Measurements from ENCODE around the gene ATXN1. TPM values are rescaled to one million over a fixed set of nuclear protein-coding genes. Genes with fewer than 3 reads are reported as not detected.

The ATXN1 gene
- total RNA-seq, 1 donor from 2014 or later: 33.7 TPM

DNA sequence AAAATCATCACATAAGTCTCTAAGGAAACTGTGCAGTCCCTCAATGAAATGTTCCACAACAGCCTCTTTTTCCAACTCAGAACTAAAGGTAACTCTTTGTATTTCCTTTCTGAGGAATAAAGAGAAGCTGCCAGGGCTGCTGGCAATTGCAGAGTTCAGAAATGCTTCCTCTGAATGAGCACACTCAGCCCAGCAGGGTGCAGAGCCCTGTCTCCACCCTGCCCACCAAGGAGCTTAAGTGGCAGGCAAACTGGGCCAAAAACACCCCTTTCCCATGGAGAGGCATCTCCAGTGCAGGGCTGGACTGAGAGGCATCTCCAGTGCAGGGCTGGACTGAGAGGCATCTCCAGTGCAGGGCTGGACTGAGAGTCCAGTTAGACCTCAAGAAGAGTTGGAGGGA is 267.5 kb downstream of the ATXN1 start:
- peaks cover 10% of the 10 kb centered on the region for H3K4me1 Mint-ChIP-seq (ENCODE audit: unreplicated experiment)
- TF ChIP-seq CTCF (conservative IDR thresholded peaks at IDR 0.05): no peak
- no peak overlapping the region for H3K27ac Mint-ChIP-seq
- no peak for DNase-seq (ENCODE audit: extremely low spot score, unreplicated experiment)
- H3K9me3 Mint-ChIP-seq: no peaks in the 10 kb centered on the region
- peaks cover 4% of the 10 kb centered on the region for H3K36me3 Mint-ChIP-seq
- no peak overlapping the region for H3K4me3 Mint-ChIP-seq
- H3K27me3 Mint-ChIP-seq: no peaks in the 10 kb centered on the region

- DNase-seq (ENCODE audit: extremely low spot score, unreplicated experiment): no peak
- no peaks in the 10 kb centered on the region for H3K27me3 Mint-ChIP-seq
- H3K36me3 Mint-ChIP-seq: peaks cover under 1% of the 10 kb centered on the region
- H3K4me1 Mint-ChIP-seq (ENCODE audit: unreplicated experiment): peaks cover 16% of the 10 kb centered on the region
- no peaks in the 10 kb centered on the region for H3K9me3 Mint-ChIP-seq
- H3K4me3 Mint-ChIP-seq: no peak overlapping the region
- TF ChIP-seq CTCF (conservative IDR thresholded peaks at IDR 0.05): no peak
- no peak overlapping the region for H3K27ac Mint-ChIP-seq
Measured at GRCh38 chr6:16493112-16493511, 268.1 kb downstream of the ATXN1 start.

- TF ChIP-seq CTCF (conservative IDR thresholded peaks at IDR 0.05): no peak
- no peaks in the 10 kb centered on the region for H3K36me3 Mint-ChIP-seq
- DNase-seq (ENCODE audit: extremely low spot score, unreplicated experiment): no peak
- H3K27ac Mint-ChIP-seq: no peak overlapping the region
- no peaks in the 10 kb centered on the region for H3K27me3 Mint-ChIP-seq
- H3K4me3 Mint-ChIP-seq: no peak overlapping the region
- peaks cover 10% of the 10 kb centered on the region for H3K4me1 Mint-ChIP-seq (ENCODE audit: unreplicated experiment)
- no peaks in the 10 kb centered on the region for H3K9me3 Mint-ChIP-seq
Measured at GRCh38 chr6:16491666-16492313, 269.5 kb downstream of the ATXN1 start.

DNA sequence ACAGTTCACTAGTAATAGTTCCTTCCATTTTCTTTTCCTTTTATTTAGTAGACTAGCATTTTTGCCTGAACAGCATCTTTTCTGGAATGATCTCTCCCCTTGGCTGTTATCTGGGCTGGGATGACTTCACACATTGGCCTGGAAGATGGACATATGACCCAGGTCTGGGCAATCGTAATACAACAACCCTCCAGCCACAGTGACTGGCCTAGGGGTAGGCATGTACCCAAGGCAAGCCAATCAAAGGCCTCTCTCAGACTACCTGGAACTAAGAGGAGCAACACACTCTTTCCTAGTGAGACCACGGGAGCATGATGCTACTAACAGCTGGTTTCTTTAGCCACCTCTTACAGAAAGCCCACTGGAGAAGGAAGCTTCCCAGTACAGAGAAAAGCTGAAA is 270.6 kb downstream of the ATXN1 start:
- no peak for TF ChIP-seq CTCF (conservative IDR thresholded peaks at IDR 0.05)
- DNase-seq (ENCODE audit: extremely low spot score, unreplicated experiment): no peak
- H3K36me3 Mint-ChIP-seq: no peaks in the 10 kb centered on the region
- H3K27me3 Mint-ChIP-seq: no peaks in the 10 kb centered on the region
- H3K27ac Mint-ChIP-seq: no peak overlapping the region
- H3K4me1 Mint-ChIP-seq (ENCODE audit: unreplicated experiment): peaks cover 8% of the 10 kb centered on the region
- H3K9me3 Mint-ChIP-seq: no peaks in the 10 kb centered on the region
- no peak overlapping the region for H3K4me3 Mint-ChIP-seq

- no peak for TF ChIP-seq CTCF (conservative IDR thresholded peaks at IDR 0.05)
- Mint-ChIP-seq H3K36me3 (peaks cover 6% of the 10 kb centered on the region), H3K4me1 (ENCODE audit: unreplicated experiment) (peaks cover 8% of the 10 kb centered on the region), H3K27me3 (no peaks in the 10 kb centered on the region), H3K27ac (no peak overlapping the region), H3K4me3 (no peak overlapping the region), H3K9me3 (no peaks in the 10 kb centered on the region)
- DNase-seq (ENCODE audit: extremely low spot score, unreplicated experiment): no peak
Measured at GRCh38 chr6:16488813-16489212, 272.4 kb downstream of the ATXN1 start.
